ENCODE data around the gene TTLL5.

Gene TTLL5

GRCh38 chr14:75720842-75721498 lies 59.9 kb downstream of the TTLL5 start:
- peak; percentile 12 to 90 (median 76) for DNase-seq
- intact Hi-C loops (cut with DNase I), result no loop called here

GRCh38 chr14:75723716-75724115 lies 62.7 kb downstream of the TTLL5 start:
- intact Hi-C loops (cut with DNase I), result no loop called here
- DNase-seq, result no peak

GRCh38 chr14:75724414-75725204 lies 63.6 kb downstream of the TTLL5 start:
- intact Hi-C loops (cut with DNase I), result no loop called here
- DNase-seq, result no peak

GRCh38 chr14:75725481-75725880 lies 64.4 kb downstream of the TTLL5 start:
- no peak for DNase-seq

GRCh38 chr14:75726321-75726720 lies 65.3 kb downstream of the TTLL5 start:
- DNase-seq, result no peak
- intact Hi-C loops (cut with DNase I), result no loop called here

More at GRCh38 chr14:75725481-75725880, 64.4 kb downstream of the TTLL5 start:
- intact Hi-C loops (cut with DNase I), result no loop called here

- intact Hi-C loops (cut with DNase I), result no loop called here
- DNase-seq, result no peak
Measured at GRCh38 chr14:75727124-75727523, 66.1 kb downstream of the TTLL5 start.

- intact Hi-C loops (cut with DNase I), result no loop called here
- no peak for DNase-seq
Measured at GRCh38 chr14:75732888-75733287, 71.8 kb downstream of the TTLL5 start.

- DNase-seq, result no peak
- intact Hi-C loops (cut with DNase I), result no loop called here
Measured at GRCh38 chr14:75734854-75735253, 73.8 kb downstream of the TTLL5 start.

- DNase-seq, result no peak
- intact Hi-C loops (cut with DNase I), result no loop called here
Measured at GRCh38 chr14:75736845-75737485, 75.9 kb downstream of the TTLL5 start.

GRCh38 chr14:75738192-75738591 lies 77.1 kb downstream of the TTLL5 start:
- intact Hi-C loops (cut with DNase I), result no loop called here
- DNase-seq, result no peak

GRCh38 chr14:75742867-75743266 lies 81.8 kb downstream of the TTLL5 start:
- intact Hi-C loops (cut with DNase I), result no loop called here
- no peak for DNase-seq

- DNase-seq, result no peak
- intact Hi-C loops (cut with DNase I), result no loop called here
Measured at GRCh38 chr14:75747899-75748298, 86.9 kb downstream of the TTLL5 start.

GRCh38 chr14:75748336-75748735 lies 87.3 kb downstream of the TTLL5 start:
- no peak for DNase-seq
- intact Hi-C loops (cut with DNase I), result no loop called here

GRCh38 chr14:75751296-75751695 lies 90.2 kb downstream of the TTLL5 start:
- intact Hi-C loops (cut with DNase I), result no loop called here
- DNase-seq, result no peak

- DNase-seq, result no peak
- intact Hi-C loops (cut with DNase I), result no loop called here
Measured at GRCh38 chr14:75752086-75752485, 91.0 kb downstream of the TTLL5 start.

GRCh38 chr14:75752907-75753594 lies 92.0 kb downstream of the TTLL5 start:
- intact Hi-C loops (cut with DNase I), result no loop called here
- no peak for DNase-seq

GRCh38 chr14:75753696-75754095 lies 92.7 kb downstream of the TTLL5 start:
- intact Hi-C loops (cut with DNase I), result no loop called here
- DNase-seq, result no peak

- intact Hi-C loops (cut with DNase I), result no loop called here
- no peak for DNase-seq
Measured at GRCh38 chr14:75757644-75758402, 96.8 kb downstream of the TTLL5 start.

GRCh38 chr14:75764020-75764419 lies 103.0 kb downstream of the TTLL5 start:
- no peak for DNase-seq

More at GRCh38 chr14:75764020-75764419, 103.0 kb downstream of the TTLL5 start:
- intact Hi-C loops (cut with DNase I), result no loop called here

Data from head of caudate nucleus (tissue), 42 donors.